ENCODE measurements around the gene FBXW2.

The FBXW2 gene

GRCh38 chr9:120724757-120725400, 68.3 kb downstream of the FBXW2 start:
- no peak for TF ChIP-seq YY1 (IDR thresholded peaks at IDR 0.05; ENCODE audit: low read depth)
- TF ChIP-seq TEAD4 (IDR thresholded peaks at IDR 0.05): no peak
- TF ChIP-seq FOXM1 (IDR thresholded peaks at IDR 0.05; ENCODE audit: borderline replicate concordance, low read depth): no peak
- no peak for TF ChIP-seq REST (IDR thresholded peaks at IDR 0.05; ENCODE audit: low read depth)
- TF ChIP-seq RAD21 (IDR thresholded peaks at IDR 0.05; ENCODE audit: low read depth): no peak
- TF ChIP-seq EGR1 (IDR thresholded peaks at IDR 0.05): no peak
- TF ChIP-seq EP300 (IDR thresholded peaks at IDR 0.05; ENCODE audit: borderline replicate concordance): no peak
- TF ChIP-seq TAF1 (IDR thresholded peaks at IDR 0.05; ENCODE audit: low read depth): no peak
- TF ChIP-seq CREB1 (IDR thresholded peaks at IDR 0.05; ENCODE audit: low read depth): no peak
- no peak for TF ChIP-seq ZBTB7A (IDR thresholded peaks at IDR 0.05; ENCODE audit: low read depth)
- TF ChIP-seq NFIC (IDR thresholded peaks at IDR 0.05): no peak
- no peak for TF ChIP-seq TCF12 (IDR thresholded peaks at IDR 0.05; ENCODE audit: low read depth)

GRCh38 chr9:120723565-120723964, 69.7 kb downstream of the FBXW2 start:
- no peak for TF ChIP-seq USF1 (IDR thresholded peaks at IDR 0.05)
- no peak for TF ChIP-seq ZBTB7A (IDR thresholded peaks at IDR 0.05; ENCODE audit: low read depth)
- TF ChIP-seq CEBPB (IDR thresholded peaks at IDR 0.05): no peak
- peak; percentile 80 for TF ChIP-seq TEAD4 (IDR thresholded peaks at IDR 0.05)
- peak; percentile 84 for TF ChIP-seq NFIC (IDR thresholded peaks at IDR 0.05)
- TF ChIP-seq RAD21 (IDR thresholded peaks at IDR 0.05; ENCODE audit: low read depth): no peak
- TF ChIP-seq REST (IDR thresholded peaks at IDR 0.05; ENCODE audit: low read depth): no peak
- TF ChIP-seq EP300 (IDR thresholded peaks at IDR 0.05; ENCODE audit: borderline replicate concordance): peak; percentile 71; the same call in 1 of the 2 replicates
- TF ChIP-seq TCF12 (IDR thresholded peaks at IDR 0.05; ENCODE audit: low read depth): peak; percentile 78; the same call in 1 of the 2 replicates
- TF ChIP-seq FOXM1 (IDR thresholded peaks at IDR 0.05; ENCODE audit: borderline replicate concordance, low read depth): no peak

- TF ChIP-seq YY1 (IDR thresholded peaks at IDR 0.05; ENCODE audit: low read depth) (no peak), CREB1 (IDR thresholded peaks at IDR 0.05; ENCODE audit: low read depth) (no peak)
Measured at GRCh38 chr9:120720404-120720803, 72.8 kb downstream of the FBXW2 start.

- TF ChIP-seq EP300 (IDR thresholded peaks at IDR 0.05; ENCODE audit: borderline replicate concordance) (no peak), EGR1 (IDR thresholded peaks at IDR 0.05) (no peak), FOXM1 (IDR thresholded peaks at IDR 0.05; ENCODE audit: borderline replicate concordance, low read depth) (no peak)
Measured at GRCh38 chr9:120718316-120718715, 74.9 kb downstream of the FBXW2 start.

- no peak for TF ChIP-seq TAF1 (IDR thresholded peaks at IDR 0.05; ENCODE audit: low read depth)
- TF ChIP-seq EP300 (IDR thresholded peaks at IDR 0.05; ENCODE audit: borderline replicate concordance): no peak
- TF ChIP-seq TCF12 (IDR thresholded peaks at IDR 0.05; ENCODE audit: low read depth): no peak
- no peak for TF ChIP-seq NFIC (IDR thresholded peaks at IDR 0.05)
- no peak for TF ChIP-seq MAX (IDR thresholded peaks at IDR 0.05)
- no peak for TF ChIP-seq RAD21 (IDR thresholded peaks at IDR 0.05; ENCODE audit: low read depth)
- TF ChIP-seq ZBTB7A (IDR thresholded peaks at IDR 0.05; ENCODE audit: low read depth): no peak
- TF ChIP-seq TEAD4 (IDR thresholded peaks at IDR 0.05): no peak
- TF ChIP-seq EGR1 (IDR thresholded peaks at IDR 0.05): no peak
- TF ChIP-seq YY1 (IDR thresholded peaks at IDR 0.05; ENCODE audit: low read depth): no peak
- no peak for TF ChIP-seq USF1 (IDR thresholded peaks at IDR 0.05)
- no peak for TF ChIP-seq CEBPB (IDR thresholded peaks at IDR 0.05)
- TF ChIP-seq FOXM1 (IDR thresholded peaks at IDR 0.05; ENCODE audit: borderline replicate concordance, low read depth): no peak
- TF ChIP-seq CREB1 (IDR thresholded peaks at IDR 0.05; ENCODE audit: low read depth): no peak
- no peak for TF ChIP-seq REST (IDR thresholded peaks at IDR 0.05; ENCODE audit: low read depth)
Measured at GRCh38 chr9:120717176-120717575, 76.0 kb downstream of the FBXW2 start.
